ENCODE measurements around the gene INAFM2. TPM values are rescaled to one million over a fixed set of nuclear protein-coding genes. Genes with fewer than 3 reads are reported as not detected.
A peak's percentile ranks its signal among the peaks of the same experiment; 100 is the strongest.

Gene INAFM2
- total RNA-seq, 3 donors from 2014 or later, result 15.6 to 120 (median 21.1) TPM

DNA sequence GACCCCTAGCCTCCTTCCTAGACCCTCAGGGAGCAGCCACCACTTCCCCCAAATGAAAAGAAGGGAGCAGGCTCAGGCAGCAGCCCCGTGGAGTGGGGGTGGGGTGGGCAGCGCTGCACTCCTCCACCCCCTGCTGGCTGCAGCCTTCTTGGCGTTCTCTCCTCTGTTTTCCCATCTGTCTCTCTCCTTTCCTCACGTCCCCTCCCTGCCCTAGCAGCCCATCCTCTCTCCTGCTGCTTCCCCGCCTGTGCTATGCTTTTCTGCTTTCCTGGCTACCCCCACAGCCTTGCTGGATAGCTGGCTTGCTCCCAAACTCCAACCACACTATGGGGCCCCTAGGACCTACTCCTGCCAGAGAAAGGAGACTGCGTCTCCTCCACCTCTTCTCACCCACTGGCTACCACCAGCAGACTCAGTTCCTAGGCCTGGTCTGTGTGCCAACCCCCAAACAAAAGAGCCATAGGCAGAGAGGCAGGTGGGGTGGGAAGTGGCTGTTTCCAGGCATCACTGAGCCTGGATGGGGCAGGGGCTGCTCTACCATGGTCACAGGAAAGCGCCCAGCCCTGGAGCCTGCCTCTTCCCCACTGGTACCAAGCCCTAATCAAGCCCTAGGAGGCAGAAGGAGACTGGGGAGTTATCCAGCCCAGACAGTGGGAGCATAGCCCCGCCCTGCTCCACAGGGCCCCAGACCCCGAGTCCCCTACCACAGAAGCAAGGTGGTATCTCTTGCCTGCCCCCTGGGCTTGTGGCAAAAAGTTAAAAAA lies 31.1 kb downstream of the INAFM2 start:
- Histone ChIP-seq H3K4me1 (ENCODE audit: low read depth) (peaks cover 21% of the 10 kb centered on the region), H3K9me3 (no peaks in the 10 kb centered on the region), H3K4me3 (no peak overlapping the region), H3K36me3 (ENCODE audit: low read depth) (no peaks in the 10 kb centered on the region)
- ATAC-seq, result no peak
- intact Hi-C loops (cut with DNase I, micrococcal nuclease), result no loop called here
- DNase-seq, result peak in 1 of 3 donors; percentile 46
- TF ChIP-seq, protein P1, sequence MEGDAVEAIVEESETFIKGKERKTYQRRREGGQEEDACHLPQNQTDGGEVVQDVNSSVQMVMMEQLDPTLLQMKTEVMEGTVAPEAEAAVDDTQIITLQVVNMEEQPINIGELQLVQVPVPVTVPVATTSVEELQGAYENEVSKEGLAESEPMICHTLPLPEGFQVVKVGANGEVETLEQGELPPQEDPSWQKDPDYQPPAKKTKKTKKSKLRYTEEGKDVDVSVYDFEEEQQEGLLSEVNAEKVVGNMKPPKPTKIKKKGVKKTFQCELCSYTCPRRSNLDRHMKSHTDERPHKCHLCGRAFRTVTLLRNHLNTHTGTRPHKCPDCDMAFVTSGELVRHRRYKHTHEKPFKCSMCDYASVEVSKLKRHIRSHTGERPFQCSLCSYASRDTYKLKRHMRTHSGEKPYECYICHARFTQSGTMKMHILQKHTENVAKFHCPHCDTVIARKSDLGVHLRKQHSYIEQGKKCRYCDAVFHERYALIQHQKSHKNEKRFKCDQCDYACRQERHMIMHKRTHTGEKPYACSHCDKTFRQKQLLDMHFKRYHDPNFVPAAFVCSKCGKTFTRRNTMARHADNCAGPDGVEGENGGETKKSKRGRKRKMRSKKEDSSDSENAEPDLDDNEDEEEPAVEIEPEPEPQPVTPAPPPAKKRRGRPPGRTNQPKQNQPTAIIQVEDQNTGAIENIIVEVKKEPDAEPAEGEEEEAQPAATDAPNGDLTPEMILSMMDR (IDR thresholded peaks at IDR 0.05), result no peak

DNA sequence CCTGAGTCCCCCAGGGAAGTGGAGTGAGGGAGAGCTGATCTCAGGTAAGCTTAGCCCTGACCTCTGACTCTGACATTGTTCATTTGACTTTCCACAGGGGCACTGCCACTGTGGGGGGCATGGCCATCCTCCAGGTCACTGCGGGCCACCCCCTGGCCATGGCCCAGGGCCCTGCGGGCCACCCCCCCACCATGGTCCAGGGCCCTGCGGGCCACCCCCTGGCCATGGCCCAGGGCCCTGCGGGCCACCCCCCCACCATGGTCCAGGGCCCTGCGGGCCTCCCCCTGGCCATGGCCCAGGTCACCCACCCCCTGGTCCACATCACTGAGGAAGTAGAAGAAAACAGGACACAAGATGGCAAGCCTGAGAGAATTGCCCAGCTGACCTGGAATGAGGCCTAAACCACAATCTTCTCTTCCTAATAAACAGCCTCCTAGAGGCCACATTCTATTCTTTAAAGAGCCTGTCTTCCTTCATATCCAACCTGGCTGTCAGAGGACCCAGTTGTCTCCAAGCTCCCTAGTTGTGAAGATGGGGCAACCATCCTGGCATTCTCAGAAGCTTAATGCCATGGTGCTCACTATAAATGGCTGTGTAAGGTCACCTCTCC lies 32.6 kb downstream of the INAFM2 start:
- H3K4me1 ChIP-seq (ENCODE audit: low read depth), result peaks cover 21% of the 10 kb centered on the region
- TF ChIP-seq, protein P1 (IDR thresholded peaks at IDR 0.05), result no peak
- DNase-seq, result peak in 1 of 3 donors; percentile 28
- no peak for ATAC-seq
- no peaks in the 10 kb centered on the region for H3K9me3 ChIP-seq
- H3K36me3 ChIP-seq (ENCODE audit: low read depth), result no peaks in the 10 kb centered on the region
- intact Hi-C loops (cut with DNase I, micrococcal nuclease), result no loop called here
- no peak overlapping the region for H3K4me3 ChIP-seq

DNA sequence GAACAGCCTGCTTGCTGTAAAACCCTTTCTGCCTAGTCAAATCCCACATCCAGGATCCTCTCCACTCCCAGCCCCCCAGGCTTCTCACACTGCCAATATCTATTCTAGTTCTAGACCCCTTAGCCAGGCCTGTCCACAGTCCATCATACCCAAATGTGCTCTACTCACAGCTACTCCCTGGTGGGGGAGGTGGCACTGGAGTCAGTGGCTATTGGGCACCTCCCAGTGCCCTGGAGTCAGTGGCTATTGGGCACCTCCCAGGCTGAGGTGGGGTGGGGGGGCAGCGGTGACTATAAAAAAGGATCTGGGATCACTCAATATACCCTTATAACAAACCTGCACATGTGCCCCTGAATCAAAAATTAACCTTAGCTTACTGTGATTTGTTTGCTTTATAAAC lies 33.8 kb downstream of the INAFM2 start:
- Histone ChIP-seq H3K36me3 (ENCODE audit: low read depth) (no peaks in the 10 kb centered on the region), H3K9me3 (no peaks in the 10 kb centered on the region), H3K4me3 (no peak overlapping the region), H3K4me1 (ENCODE audit: low read depth) (peaks cover 21% of the 10 kb centered on the region)
- ATAC-seq (peak; percentile 13), DNase-seq (peak; percentile 51 to 70 (median 59))
- intact Hi-C loops (cut with DNase I, micrococcal nuclease), result no loop called here
- TF ChIP-seq, protein P1 (IDR thresholded peaks at IDR 0.05), result no peak

DNA sequence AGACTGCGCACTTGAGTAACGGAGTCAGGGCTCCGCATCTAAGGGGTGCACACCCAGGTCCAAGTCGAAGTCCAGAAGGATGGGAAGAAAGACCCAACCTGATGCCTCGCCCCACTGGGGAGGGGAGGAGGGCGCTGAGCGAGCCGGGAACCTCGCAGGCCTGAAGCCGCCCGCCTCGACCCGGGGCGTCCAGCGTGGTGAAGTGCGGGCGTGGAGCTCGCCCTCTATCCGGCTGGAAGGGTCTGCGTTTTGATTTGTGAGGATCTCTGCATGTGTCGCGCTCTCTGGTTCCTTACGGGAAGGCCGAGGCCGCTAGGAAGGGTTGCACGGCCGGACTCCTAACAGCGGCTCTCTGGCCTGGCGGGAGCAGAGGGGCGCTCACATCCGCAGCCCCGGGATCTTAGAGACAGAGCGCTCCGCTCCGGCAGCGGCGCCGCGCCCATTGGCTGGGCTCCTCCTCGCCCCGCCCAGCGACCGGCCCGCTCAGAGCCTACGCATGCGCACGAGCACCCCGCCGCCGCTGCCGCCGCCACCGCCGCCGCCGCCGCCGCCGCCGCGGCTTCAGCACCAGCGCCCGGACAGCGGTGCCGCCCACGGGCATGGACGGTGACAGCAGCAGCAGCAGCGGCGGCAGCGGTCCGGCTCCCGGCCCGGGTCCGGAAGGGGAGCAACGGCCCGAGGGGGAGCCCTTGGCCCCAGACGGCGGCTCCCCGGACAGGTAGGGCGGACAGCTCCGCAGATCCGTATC lies 34.4 kb downstream of the INAFM2 start, which contains the start of gene DISP2:
TSS of gene DISP2 (plus strand) at position 497 of the 748 bp plus-strand sequence. CDS start at position 600, 103 bp downstream.
- DNase-seq, result peak; percentile 88 to 94 (median 90)
- Histone ChIP-seq H3K4me1 (ENCODE audit: low read depth) (peaks cover 21% of the 10 kb centered on the region), H3K36me3 (ENCODE audit: low read depth) (no peaks in the 10 kb centered on the region), H3K9me3 (no peaks in the 10 kb centered on the region), H3K4me3 (no peak within 1 kb of the TSS)
- TF ChIP-seq, protein P1 (IDR thresholded peaks at IDR 0.05), result no peak
- peak; percentile 76 for ATAC-seq
- intact Hi-C loops (cut with DNase I, micrococcal nuclease), result no loop called here

DNA sequence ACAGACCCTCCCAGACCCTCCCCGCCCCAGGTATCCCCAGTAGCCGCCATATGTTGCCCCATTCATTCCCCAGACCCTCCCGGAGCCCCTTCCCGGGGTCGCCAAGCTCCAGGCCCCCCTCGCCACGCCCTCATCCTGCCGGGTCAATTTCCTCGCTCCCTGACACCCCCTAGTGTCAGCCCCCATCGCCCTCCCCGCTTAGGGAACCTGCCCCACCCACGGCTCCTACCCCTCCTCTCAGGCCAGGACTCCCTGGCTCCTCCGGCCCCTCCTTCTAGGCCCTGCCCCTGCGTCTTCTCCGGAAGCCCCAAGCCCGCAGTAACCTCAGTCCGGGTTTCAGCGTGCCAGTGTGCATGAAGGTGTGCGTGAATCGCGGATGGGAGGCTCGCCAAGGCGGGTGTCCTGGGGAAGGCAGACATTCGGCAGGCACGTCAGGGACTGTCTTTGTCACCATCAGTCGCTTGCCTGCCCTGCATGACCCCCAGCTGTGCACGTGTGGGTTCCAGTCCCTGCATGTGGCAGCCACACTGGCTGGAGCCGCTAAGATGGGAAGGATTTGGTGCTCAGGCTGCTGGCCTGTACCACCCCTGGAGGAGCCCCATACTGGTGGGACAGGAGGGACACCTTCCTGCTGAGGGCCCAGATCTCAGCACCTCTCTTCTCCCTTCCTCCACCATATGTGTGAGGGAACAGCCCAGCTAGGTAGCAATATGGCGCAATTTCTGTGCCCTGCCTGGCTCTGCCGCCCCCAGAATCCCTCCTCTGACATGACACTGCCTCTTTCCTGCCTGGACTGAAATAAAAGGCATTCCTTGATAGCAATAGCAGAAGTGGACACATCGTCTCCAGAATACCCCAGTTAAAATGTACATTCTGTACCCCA lies 35.2 kb downstream of the INAFM2 start:
- Histone ChIP-seq H3K4me1 (ENCODE audit: low read depth) (peaks cover 21% of the 10 kb centered on the region), H3K9me3 (no peaks in the 10 kb centered on the region), H3K4me3 (no peak overlapping the region), H3K36me3 (ENCODE audit: low read depth) (no peaks in the 10 kb centered on the region)
- TF ChIP-seq, protein P1 (IDR thresholded peaks at IDR 0.05), result no peak
- DNase-seq, result peak; percentile 58 to 76 (median 73)
- intact Hi-C loops (cut with DNase I, micrococcal nuclease), result no loop called here
- ATAC-seq, result peak; percentile 8

All from mucosa of descending colon (tissue), 3 donors.